Fibroblast of the aortic adventitia (primary cell): ENCODE measurements around the gene SF1. TPM values are rescaled to one million over a fixed set of nuclear protein-coding genes. Genes with fewer than 3 reads are reported as not detected.

ENCODE experiments used
- DNase-seq: peaks from one replicate; pipeline ENCODE4 v3.0.0-alpha.2; 2010; ENCODE audit warnings: low read depth
- H3K4me3 ChIP-seq: 2 replicates; pipeline ENCODE4 v1.5.1; 2011; ENCODE audit warnings: low read depth, mild to moderate bottlenecking, control low read depth, low read length, moderate library complexity
- total RNA-seq: library from RNA; depleted of rRNA; stranded (reverse); fragments of >200 nt; gene quantifications from 2 replicates; pipeline ENCODE4 v1.2.3, GENCODE V29; 2012; ENCODE audit warnings: low replicate concordance
- TF ChIP-seq, protein P1 (sequence below): IDR thresholded peaks from 2 replicates; pipeline ENCODE4 v1.5.1; 2011; ENCODE audit warnings: mild to moderate bottlenecking, low read length, control low read depth, inconsistent platforms; ENCODE audit not compliant: insufficient read depth

SF1 gene, protein sequence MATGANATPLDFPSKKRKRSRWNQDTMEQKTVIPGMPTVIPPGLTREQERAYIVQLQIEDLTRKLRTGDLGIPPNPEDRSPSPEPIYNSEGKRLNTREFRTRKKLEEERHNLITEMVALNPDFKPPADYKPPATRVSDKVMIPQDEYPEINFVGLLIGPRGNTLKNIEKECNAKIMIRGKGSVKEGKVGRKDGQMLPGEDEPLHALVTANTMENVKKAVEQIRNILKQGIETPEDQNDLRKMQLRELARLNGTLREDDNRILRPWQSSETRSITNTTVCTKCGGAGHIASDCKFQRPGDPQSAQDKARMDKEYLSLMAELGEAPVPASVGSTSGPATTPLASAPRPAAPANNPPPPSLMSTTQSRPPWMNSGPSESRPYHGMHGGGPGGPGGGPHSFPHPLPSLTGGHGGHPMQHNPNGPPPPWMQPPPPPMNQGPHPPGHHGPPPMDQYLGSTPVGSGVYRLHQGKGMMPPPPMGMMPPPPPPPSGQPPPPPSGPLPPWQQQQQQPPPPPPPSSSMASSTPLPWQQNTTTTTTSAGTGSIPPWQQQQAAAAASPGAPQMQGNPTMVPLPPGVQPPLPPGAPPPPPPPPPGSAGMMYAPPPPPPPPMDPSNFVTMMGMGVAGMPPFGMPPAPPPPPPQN
- 150 and 183 TPM in 2 replicates for total RNA-seq

DNA sequence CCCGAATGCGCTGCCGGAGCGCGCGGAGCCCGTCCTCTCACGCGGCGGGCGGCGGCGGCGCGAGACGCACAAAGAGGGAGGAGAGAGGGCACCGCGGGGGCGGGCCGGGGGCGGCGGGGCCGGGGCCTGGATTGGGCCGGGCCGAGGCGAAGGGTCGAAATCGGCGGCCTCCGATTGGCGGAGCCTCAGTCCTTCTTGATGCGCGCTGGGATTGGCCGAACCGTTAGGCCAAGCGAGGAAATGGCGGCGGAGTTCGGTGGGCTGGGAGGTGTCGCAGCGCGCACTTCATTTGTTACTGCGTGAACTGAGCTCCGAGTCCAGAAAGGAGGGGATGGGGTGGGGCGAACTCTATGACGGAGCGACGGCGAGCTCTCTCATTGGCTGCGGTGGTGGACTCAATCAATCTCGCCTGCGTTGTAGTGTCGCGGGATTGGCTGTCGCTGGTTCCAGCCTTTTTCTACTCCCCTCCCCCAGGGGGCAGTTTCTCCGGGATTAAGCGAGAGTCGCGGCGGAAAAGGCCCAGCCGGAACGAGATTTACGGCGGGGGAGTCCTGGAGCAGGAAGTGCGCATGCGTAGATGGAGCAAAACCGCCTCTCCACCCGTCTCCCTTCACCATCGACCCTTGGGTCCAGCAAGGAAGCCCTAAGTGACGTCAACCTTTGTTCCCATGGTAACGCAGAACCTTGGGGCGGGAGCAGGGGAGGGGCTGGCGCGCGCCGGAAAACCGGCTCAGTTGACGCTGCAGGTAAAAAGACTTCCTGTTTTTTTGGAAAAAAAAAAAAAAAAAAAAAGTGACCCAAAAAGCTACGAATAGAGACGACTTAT is at the start of gene SF1:
SF1 (minus strand) TSS at position 70 of the 826 bp plus-strand sequence. CDS start 150 bp downstream, outside the sequence.
- TF ChIP-seq, protein P1, sequence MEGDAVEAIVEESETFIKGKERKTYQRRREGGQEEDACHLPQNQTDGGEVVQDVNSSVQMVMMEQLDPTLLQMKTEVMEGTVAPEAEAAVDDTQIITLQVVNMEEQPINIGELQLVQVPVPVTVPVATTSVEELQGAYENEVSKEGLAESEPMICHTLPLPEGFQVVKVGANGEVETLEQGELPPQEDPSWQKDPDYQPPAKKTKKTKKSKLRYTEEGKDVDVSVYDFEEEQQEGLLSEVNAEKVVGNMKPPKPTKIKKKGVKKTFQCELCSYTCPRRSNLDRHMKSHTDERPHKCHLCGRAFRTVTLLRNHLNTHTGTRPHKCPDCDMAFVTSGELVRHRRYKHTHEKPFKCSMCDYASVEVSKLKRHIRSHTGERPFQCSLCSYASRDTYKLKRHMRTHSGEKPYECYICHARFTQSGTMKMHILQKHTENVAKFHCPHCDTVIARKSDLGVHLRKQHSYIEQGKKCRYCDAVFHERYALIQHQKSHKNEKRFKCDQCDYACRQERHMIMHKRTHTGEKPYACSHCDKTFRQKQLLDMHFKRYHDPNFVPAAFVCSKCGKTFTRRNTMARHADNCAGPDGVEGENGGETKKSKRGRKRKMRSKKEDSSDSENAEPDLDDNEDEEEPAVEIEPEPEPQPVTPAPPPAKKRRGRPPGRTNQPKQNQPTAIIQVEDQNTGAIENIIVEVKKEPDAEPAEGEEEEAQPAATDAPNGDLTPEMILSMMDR: no peak
- H3K4me3 ChIP-seq: peak within 1 kb of the TSS; percentile 97
- DNase-seq: peak; percentile 100

DNA sequence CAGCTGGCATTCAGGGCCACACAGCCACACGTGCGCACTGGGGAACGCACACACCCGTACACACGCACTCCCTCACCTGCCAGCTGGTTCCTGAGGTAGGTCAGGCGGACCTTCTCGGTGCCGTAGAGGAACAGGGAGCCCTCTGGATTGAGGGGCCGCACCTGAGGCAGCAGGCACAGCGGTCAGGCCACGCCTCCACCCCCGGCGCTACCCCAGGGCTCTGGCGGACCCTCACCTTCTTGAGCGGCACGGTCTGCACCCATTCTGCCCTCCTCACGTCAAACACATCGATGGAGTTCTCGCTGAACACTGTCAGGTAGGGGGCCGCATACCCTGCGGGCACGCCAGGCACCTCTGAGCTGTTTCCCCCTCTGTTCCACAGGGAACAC is 49.1 kb upstream of the SF1 start:
- H3K4me3 ChIP-seq: no peak overlapping the region
- TF ChIP-seq, protein P1: no peak
- no peak for DNase-seq

DNA sequence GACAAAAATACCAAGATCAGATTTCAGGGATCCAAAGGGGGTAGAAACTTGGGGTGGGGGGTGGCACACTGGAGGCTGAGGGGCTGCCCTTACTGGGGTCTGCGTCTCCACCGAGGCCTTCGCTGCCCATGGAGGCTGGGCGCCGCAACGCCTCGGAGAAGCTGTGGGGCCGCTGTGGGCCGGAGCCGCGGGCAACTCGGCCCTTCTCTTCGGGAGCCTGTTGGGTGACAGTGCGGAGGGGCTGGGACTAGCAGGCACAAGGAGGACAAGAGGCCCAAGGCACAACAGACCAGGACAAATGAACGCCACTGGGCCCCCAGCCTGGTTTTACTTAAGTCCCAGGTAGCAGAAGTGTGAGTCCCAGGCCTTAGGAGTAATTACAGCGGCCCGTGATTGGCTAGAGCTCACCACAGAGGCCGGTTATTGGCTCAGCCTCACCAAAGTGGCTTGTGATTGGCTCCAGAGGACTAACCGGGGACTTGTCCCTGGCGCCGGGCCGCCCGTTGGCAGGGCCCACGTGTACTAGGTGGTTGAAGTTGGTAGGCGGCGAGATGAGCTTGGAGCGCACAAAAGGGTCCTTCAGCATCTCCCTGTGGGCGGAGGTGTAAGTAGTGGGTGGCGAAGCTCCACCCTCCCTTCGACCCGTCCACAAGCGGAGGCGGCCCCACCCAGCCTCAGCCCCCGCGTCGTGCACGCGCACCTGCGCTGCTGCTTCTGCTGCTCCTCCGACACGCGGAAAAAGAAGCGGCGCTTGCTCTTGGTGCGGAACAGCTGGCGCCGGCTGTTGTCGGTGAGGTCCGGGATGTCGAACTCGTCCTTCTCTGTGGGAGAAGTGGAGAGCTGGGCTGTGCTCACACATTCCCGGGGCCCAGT is 48.5 kb upstream of the SF1 start:
- H3K4me3 ChIP-seq: no peak overlapping the region
- TF ChIP-seq, protein P1: no peak
- no peak for DNase-seq

DNA sequence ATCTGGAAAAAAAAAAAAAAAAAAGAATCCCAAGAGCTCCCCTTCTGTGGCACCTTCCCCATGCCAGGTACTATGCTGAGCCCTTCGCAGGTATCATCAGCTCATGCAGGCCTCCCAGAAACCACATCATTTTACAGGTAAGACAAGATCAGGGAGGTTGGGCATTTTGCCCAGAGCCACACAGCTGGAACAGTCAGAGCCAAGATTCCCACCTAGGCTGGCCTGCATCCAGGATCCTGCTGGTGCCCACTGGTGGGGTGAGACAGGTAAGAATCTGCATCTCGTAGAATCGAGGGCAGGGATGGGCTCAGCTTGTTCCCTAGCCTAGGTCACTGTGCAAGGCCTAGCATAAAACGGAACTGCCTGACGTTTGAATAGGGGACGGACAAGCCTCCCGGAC is 47.7 kb upstream of the SF1 start:
- no peak overlapping the region for H3K4me3 ChIP-seq
- DNase-seq: no peak
- TF ChIP-seq, protein P1: no peak

DNA sequence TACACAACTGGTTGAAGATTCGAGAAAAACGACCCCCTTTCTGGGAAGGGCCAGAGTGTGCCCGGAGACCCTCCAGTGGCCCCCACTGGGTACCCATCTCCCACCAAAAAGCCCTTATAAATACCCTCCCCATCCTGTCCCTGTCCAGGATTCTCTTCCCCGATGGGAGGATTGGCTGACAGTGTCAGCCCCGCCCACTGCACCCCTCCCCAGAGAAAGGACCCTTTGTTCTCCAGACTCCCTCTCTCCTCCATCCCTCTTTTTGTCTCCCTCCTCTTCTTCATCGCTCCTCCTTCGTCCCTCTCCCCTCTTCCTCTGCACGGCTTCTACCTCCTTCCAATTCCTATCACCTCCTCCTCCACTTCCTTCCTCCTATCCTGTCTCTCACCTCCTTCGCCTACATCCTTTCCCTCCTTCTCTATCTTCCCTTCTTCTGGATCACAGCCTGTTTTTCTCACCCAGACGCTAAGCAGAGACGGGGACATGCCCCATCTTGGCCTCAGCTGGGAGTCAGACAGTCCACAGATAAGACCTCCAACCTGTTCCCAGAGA is 45.3 kb upstream of the SF1 start:
- H3K4me3 ChIP-seq: no peak overlapping the region
- TF ChIP-seq, protein P1: no peak
- DNase-seq: no peak
